ENCODE measurements around the gene NUP133. TPM values are rescaled to one million over a fixed set of nuclear protein-coding genes. Genes with fewer than 3 reads are reported as not detected.

Gene NUP133
- total RNA-seq, 4 donors from 2014 or later, result 21.9 to 31.6 (median 26.9) TPM

GRCh38 chr1:229537894-229538293 is 29.8 kb upstream of the NUP133 start:
- intact Hi-C loops (cut with DNase I; ENCODE audit: low total_unique reads), result no loop called here
- H3K4me3 ChIP-seq (ENCODE audit: low read depth, poor library complexity, severe bottlenecking), result no peak overlapping the region
- WGBS, 2 donors, result 65 to 74% methylated on average over 4 of the region's 4 CpGs
- no peak for TF ChIP-seq POLR2A (IDR thresholded peaks at IDR 0.05)
- TF ChIP-seq, protein P1, sequence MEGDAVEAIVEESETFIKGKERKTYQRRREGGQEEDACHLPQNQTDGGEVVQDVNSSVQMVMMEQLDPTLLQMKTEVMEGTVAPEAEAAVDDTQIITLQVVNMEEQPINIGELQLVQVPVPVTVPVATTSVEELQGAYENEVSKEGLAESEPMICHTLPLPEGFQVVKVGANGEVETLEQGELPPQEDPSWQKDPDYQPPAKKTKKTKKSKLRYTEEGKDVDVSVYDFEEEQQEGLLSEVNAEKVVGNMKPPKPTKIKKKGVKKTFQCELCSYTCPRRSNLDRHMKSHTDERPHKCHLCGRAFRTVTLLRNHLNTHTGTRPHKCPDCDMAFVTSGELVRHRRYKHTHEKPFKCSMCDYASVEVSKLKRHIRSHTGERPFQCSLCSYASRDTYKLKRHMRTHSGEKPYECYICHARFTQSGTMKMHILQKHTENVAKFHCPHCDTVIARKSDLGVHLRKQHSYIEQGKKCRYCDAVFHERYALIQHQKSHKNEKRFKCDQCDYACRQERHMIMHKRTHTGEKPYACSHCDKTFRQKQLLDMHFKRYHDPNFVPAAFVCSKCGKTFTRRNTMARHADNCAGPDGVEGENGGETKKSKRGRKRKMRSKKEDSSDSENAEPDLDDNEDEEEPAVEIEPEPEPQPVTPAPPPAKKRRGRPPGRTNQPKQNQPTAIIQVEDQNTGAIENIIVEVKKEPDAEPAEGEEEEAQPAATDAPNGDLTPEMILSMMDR (IDR thresholded peaks at IDR 0.05), result no peak
- DNase-seq (ENCODE audit: low spot score in 2 of 2), result peak in 1 of 2 donors; percentile 9

DNA sequence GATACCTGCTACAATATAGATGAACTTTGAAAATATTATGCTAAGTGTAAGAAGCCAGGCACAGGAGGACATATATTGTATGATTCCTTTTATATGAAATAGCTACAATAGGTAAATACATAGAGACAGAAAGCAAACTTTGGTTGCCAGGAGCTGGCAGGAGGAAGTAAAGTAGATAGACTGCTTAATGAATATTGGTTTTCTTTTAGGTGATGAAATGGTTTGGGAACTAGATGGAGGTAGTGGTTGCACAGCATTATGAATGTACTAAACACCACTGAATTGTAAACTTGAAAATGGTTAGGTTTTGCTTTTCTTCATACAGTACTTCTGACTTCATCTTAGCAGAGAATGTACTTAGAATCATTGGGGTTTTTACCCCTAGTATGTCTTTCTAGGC is 28.8 kb upstream of the NUP133 start:
- TF ChIP-seq POLR2A (IDR thresholded peaks at IDR 0.05), result no peak
- TF ChIP-seq, protein P1 (IDR thresholded peaks at IDR 0.05), result no peak
- intact Hi-C loops (cut with DNase I; ENCODE audit: low total_unique reads), result no loop called here
- no peak for DNase-seq (ENCODE audit: low spot score in 2 of 2)
- no peak overlapping the region for H3K4me3 ChIP-seq (ENCODE audit: low read depth, poor library complexity, severe bottlenecking)

DNA sequence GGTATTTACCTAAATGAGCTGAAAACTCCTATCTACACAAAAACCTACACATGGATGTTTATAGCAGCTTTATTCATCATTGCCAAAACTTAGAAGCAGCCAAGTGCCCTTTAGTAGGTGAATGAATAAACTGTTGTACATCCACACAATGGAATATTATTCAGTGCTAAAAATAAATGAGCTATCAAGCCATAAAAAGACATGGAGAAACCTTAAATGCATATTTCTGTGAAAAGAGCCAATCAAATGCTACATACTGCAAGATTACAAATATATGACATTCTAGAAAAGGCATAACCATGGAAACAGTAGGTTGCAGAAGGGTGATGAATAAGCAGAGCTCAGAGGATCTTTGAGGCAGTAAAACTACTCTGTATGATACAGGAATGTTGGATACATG is 27.1 kb upstream of the NUP133 start:
- intact Hi-C loops (cut with DNase I; ENCODE audit: low total_unique reads), result no loop called here
- TF ChIP-seq POLR2A (IDR thresholded peaks at IDR 0.05), result no peak
- TF ChIP-seq, protein P1 (IDR thresholded peaks at IDR 0.05), result no peak
- H3K4me3 ChIP-seq (ENCODE audit: low read depth, poor library complexity, severe bottlenecking), result no peak overlapping the region
- DNase-seq (ENCODE audit: low spot score in 2 of 2), result no peak

DNA sequence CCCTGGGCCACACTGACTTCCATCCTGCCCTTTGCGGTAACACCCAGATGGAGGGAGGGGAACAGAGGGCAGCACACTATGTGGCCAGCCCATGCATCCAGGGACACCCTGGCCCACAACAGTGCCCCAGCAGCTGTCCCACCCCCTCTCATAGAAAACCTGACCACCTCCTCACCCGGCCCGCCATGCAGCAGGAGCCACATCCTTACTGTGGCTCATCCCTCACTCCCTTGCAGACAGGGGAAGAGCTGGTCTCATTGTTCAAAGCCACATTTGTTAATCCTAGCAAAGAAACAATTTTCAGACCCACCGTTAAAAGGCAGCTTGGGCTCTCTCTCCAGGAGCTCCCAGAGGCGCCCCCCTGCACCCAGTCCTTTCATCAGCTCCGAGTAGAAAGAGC is 23.2 kb upstream of the NUP133 start:
- H3K4me3 ChIP-seq (ENCODE audit: low read depth, poor library complexity, severe bottlenecking), result no peak overlapping the region
- no peak for TF ChIP-seq POLR2A (IDR thresholded peaks at IDR 0.05)
- TF ChIP-seq, protein P1 (IDR thresholded peaks at IDR 0.05), result no peak
- WGBS, 2 donors, result 96 to 97% methylated on average over 6 of the region's 6 CpGs
- intact Hi-C loops (cut with DNase I; ENCODE audit: low total_unique reads), result no loop called here
- no peak for DNase-seq (ENCODE audit: low spot score in 2 of 2)

GRCh38 chr1:229529639-229530038 is 21.5 kb upstream of the NUP133 start:
- 94 to 97% methylated on average over 7 of the region's 7 CpGs for WGBS, 2 donors
- no peak for DNase-seq (ENCODE audit: low spot score in 2 of 2)

DNA sequence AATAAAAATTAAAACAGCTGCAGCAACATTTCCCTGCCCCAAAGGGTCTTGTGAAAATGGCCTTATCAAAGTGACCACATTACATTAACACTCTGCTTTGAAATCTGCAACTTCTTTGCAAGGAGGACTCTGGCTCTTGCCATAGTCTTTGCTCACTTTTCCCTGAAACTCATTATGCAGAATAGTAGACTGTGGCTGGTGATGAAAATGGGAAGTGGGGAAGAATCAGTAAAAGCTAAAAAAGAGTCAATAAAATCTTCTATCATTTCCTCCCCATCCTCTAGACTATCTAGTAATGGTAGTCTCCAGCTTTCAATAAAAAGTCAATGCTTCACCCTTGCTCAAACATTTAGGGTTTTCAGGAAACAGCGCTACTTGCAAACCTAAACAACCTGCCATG is 18.6 kb upstream of the NUP133 start:
- intact Hi-C loops (cut with DNase I; ENCODE audit: low total_unique reads), result no loop called here
- 96 to 100% methylated on average over 1 of the region's 1 CpG for whole genome bisulfite sequencing, 2 donors
- no peak overlapping the region for H3K4me3 ChIP-seq (ENCODE audit: low read depth, poor library complexity, severe bottlenecking)
- DNase-seq (ENCODE audit: low spot score in 2 of 2), result no peak
- no peak for TF ChIP-seq POLR2A (IDR thresholded peaks at IDR 0.05)
- TF ChIP-seq, protein P1 (IDR thresholded peaks at IDR 0.05), result no peak

More at GRCh38 chr1:229529639-229530038, 21.5 kb upstream of the NUP133 start:
- intact Hi-C loops (cut with DNase I; ENCODE audit: low total_unique reads), result no loop called here
- TF ChIP-seq POLR2A (IDR thresholded peaks at IDR 0.05), result no peak
- TF ChIP-seq, protein P1 (IDR thresholded peaks at IDR 0.05), result no peak
- no peak overlapping the region for H3K4me3 ChIP-seq (ENCODE audit: low read depth, poor library complexity, severe bottlenecking)

Measured in lower leg skin (tissue), 4 donors.